Amygdala (tissue), 56 donors: ENCODE measurements around the gene ZC3HAV1L.
"Not testable (repeated sequence)": the region's sequence is repeated elsewhere in the genome, so short reads cannot be mapped to it uniquely, and the experiment has no call there.

Experiments
- DNase-seq, 56 donors: peaks; one replicate each; lab custom pipeline; 2025; lab: John Stamatoyannopoulos, UW

The ZC3HAV1L gene

DNA sequence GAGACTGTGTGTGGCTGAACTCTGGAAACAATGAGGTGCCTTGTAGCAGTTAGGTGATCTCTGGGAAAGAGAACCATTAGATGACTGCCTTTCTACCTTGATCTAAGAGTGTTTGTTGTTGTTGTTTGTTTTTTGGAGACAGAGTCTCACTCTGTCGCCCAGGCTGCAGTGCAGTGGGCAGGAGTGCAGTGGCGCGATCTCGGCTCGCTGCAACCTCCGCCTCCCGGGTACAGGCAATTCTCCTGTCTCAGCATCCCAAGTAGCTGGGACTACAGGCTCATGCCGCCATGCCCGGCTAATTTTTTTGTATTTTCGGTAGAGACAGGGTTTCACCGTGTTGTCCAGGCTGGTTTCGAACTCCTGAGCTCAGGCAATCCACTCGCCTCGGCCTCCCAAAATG is 18.8 kb upstream of the ZC3HAV1L start:
- not testable (repeated sequence) for DNase-seq

GRCh38 chr7:139054101-139054500 is 18.3 kb upstream of the ZC3HAV1L start:
- no peak for DNase-seq

DNA sequence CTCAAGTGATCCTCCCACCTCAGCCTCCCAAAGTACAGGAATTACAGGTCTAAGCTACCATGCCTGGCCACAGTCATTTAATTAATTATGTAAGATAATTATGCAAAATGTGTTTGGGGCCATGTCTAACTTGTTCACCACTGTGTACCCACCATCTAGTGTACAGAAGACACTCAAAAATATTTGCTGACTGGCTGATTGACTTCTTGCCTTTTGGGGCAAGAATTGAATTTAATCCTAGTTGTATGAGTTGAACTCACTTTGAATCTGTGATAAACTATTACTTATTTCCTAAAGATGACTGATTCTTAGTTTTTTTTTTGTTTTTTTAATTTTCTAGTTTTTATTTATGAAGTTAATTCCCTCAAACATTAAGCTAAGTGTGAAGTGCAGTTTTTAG is 15.8 kb upstream of the ZC3HAV1L start:
- DNase-seq: no peak

DNA sequence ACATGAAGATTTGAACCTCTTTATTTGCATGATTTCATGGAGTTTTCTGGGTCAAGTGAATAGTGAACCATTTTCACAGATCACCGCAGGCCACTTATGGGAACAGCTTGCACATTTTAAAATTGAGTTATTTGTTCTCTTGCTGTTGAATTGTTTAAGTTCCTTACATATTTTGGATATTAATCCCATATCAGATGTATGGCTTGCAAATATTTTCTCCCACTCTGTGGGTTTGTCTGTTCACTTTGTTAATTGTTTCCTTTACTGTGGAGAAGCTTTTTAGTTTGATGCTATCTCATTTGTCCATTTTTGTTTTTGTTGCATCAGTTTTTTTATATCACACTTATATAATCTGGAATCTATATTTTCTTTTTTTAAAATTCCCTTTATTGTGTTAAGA is 14.1 kb upstream of the ZC3HAV1L start:
- DNase-seq: no peak

GRCh38 chr7:139049111-139049510 is 13.3 kb upstream of the ZC3HAV1L start:
- DNase-seq: no peak

DNA sequence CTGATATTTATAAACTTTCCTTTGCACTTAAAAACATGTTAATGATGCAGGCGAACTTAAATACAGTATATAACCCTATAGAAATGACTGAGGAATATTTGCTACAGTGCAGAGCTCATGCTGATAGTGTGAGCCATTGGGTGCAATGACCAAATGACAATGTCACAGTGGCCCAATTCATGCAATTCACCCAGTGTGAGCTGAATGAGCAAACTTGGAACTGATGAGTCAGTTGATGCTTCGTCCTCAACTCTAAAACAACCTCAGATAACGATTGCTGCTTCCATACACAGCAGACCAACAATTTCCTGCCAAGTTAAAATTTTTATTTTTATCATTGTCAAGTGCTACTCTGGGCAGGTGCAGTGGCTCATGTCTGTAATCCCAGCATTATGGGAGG is 12.1 kb upstream of the ZC3HAV1L start:
- DNase-seq: no peak

- no peak for DNase-seq
Measured at GRCh38 chr7:139046143-139046542, 10.3 kb upstream of the ZC3HAV1L start.

GRCh38 chr7:139044813-139045794 is 9.3 kb upstream of the ZC3HAV1L start:
- peak in 1 of 56 donors; percentile 4 for DNase-seq

DNA sequence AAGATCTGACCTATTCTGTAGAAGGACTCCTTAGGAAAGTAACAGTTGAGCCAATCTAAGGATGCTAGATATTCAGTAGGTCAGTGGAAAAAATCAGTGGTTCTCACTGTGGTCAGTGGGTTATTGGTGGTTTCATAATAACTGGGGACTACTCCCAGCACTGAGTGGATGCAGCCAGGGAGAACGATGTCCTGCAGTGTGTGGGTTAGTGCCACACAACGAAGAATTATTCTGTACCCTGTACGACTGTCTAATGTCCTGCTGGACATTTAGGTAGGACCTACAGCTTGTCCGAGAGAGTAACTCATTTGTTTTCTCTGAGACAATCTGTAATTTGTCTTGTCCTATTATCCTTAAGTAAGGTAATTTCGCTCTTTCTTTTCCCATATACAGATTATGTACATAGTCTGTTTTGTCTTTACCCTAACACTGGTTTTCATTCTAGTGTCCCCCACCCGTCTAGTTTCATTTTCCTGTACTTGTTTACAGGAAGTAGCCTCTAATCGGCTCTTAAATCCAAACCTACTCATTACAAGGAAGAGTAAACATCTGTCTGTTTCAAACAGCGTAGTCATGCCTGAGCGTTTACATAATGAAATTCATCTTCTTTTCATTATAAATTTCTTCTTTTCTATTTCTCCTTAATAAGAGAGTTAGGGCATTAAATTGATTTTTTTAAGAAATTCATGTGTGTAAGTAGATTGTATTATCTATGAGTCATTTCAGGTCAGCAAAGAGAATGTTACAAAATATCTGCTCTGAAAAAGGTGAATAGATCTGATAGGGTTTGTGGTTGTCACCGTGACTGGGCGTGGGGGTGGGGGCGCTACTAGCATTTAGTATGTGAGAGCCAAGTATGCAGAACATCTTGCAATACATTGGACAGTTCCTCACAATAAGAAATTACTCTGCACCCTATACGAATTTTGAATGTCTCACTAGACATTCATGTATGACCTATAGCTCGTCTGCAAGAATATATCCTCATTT is 8.3 kb upstream of the ZC3HAV1L start:
- DNase-seq: no peak

- no peak for DNase-seq
Measured at GRCh38 chr7:139041378-139042085, 5.7 kb upstream of the ZC3HAV1L start.

DNA sequence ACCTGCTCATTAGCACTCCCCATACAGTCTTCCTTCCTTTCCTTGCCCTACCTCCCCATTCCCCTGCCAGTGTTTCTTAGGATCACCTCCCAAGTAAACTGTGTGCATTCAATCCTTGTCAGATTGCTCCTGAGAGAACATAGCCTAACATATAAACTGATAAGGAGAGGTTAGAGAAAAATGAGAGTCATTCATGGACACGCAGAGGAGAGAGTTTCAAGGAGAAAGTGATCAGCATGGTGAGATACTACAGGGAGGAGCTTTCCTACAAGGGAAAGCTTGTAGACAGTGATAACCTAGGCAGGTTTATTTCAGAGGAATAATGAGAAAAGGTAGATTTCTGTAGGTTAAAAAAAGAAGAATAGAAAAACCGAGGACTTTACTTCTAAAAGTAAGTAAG is 2.8 kb upstream of the ZC3HAV1L start:
- DNase-seq: no peak

DNA sequence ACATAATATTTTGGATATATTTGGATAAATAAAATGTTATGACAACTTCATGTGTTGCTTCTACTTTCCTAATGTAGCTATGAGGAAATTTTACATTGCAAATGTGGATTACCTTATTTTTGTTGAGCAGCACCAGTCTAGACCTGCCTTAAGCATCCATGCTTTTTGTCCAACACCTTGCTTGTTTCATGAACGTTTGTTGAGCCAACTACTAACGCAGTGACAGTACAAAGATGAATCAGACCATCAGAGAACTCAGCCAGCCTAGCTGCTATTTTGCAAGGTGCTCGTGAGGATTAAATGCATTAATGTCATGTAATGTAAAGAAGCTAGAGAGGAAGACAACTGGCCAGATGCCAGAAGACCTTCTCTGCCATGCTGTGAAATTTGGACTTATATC is 1.1 kb upstream of the ZC3HAV1L start:
- DNase-seq: no peak

DNA sequence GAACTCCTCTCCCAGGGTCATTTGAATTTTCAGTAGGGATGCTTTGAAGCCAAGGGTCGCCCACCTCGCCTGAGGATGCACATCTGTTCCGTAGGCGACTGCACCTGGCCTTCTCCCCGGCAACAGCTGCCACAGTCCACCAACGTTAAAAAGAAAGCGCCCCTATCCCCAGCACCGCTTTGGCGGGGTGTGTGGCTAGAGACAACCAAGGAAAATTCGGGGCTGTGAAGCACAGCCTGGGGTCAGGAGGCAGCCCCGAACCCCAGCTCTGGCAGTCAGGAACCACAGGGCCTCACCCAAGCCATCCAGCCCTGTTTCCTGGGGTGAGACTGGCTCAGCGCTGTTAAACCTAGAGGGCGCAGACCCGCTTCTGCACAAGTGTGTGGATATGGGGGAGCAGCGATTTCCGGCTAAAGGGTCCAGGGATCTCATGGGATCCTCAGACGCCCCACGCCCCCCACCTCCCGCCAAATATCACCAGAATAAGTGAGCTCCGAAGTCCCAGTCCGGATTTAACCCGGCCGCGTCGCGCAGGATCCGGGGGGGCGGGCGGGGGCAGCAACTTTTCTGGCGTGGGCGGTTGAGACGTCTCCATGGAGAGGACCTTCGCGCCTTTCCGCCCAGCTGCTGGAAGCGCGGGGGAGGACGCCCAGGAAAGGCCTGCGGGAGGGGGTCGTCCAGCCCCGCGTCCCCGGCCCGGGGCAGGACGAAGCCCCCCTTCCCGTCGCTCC is 822 bp downstream of the ZC3HAV1L start:
- DNase-seq: peak in 10 of 56 donors; percentile 10 to 58 (median 32)

GRCh38 chr7:139034336-139034735 is 1.5 kb downstream of the ZC3HAV1L start:
- no peak for DNase-seq

DNA sequence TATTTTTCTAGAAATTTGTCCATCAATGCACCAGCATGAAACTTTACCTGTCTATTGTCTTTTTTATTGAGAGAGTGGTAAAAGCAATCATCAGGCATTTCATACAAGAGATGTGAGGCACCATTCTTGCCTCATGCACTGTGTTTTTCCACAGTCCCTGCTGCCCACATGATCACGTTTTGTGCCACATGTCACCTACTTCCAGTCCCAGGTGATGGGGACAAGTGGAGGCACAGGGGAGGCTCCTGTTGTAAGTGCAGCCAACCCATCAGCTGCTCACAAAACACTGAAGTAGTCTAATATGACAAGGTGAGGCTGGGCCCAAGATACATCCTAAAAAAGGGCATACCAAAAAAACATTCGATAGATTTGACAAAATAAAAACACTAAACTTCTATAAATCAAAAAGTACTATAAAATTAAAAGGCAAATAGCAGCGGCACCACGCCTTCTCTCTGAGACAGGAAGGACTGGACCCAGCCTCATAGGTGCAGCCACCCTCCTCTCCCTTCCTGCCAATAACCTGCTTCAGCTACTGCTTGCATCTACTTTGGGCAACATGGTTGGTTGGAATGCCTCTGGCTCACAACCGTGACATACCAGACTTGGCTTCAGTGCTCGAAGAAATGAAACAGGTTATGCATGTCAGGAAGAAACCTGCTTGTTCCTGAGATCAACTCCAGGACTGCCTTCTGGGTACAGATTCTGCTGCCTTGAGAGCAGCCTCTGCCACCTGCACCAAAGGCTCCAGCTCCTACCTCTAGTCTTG is 2.3 kb downstream of the ZC3HAV1L start:
- no peak for DNase-seq

- DNase-seq: no peak
Measured at GRCh38 chr7:139032473-139032872, 3.4 kb downstream of the ZC3HAV1L start.

- no peak for DNase-seq
Measured at GRCh38 chr7:139029353-139029752, 6.5 kb downstream of the ZC3HAV1L start.

GRCh38 chr7:139026551-139026950 is 9.3 kb downstream of the ZC3HAV1L start:
- DNase-seq: no peak

DNA sequence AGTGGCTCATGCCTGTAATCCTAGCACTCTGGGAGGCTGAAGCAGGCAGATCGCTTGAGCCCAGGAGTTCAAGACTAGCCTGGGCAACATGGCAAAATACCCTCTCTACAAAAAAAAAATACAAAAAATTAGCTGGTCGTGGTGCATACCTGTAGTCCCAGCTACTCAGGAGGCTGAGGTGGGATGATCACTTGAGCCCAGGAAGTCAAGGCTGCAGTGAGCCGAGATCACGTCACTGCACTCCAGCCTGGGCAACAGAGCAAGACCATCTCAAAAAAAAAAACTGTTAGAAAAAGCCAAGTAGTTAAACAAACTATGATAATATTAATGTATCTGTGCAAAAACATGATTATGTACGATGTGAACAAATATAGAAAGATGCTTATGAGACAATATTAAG is 10.0 kb downstream of the ZC3HAV1L start:
- not testable (repeated sequence) for DNase-seq
